GM19193 (cell line): ENCODE measurements around the gene CNST.

Experiments used
- POLR2A ChIP-seq: IDR thresholded peaks from 4 replicates; pipeline ENCODE4 v1.6.1; 2011; ENCODE audit not compliant: insufficient read depth, insufficient read length; ENCODE audit errors: extremely low read depth

CNST gene

GRCh38 chr1:246629030-246629429 lies 62.8 kb downstream of the CNST start:
- no peak for TF ChIP-seq POLR2A

- TF ChIP-seq POLR2A: no peak
Observed at GRCh38 chr1:246629976-246630375, 63.7 kb downstream of the CNST start.

- TF ChIP-seq POLR2A: no peak
Observed at GRCh38 chr1:246631426-246631825, 65.2 kb downstream of the CNST start.

- no peak for TF ChIP-seq POLR2A
Observed at GRCh38 chr1:246632281-246633168, 66.3 kb downstream of the CNST start.

- no peak for TF ChIP-seq POLR2A
Observed at GRCh38 chr1:246638941-246639655, 72.8 kb downstream of the CNST start.

- TF ChIP-seq POLR2A: no peak
Observed at GRCh38 chr1:246639732-246640131, 73.5 kb downstream of the CNST start.

- no peak for TF ChIP-seq POLR2A
Observed at GRCh38 chr1:246640747-246641146, 74.5 kb downstream of the CNST start.

GRCh38 chr1:246641394-246641793 lies 75.1 kb downstream of the CNST start:
- TF ChIP-seq POLR2A: no peak

GRCh38 chr1:246642719-246643118 lies 76.5 kb downstream of the CNST start:
- TF ChIP-seq POLR2A: no peak

GRCh38 chr1:246647113-246647512 lies 80.9 kb downstream of the CNST start:
- no peak for TF ChIP-seq POLR2A

- no peak for TF ChIP-seq POLR2A
Observed at GRCh38 chr1:246647513-246647912, 81.3 kb downstream of the CNST start.

GRCh38 chr1:246651012-246651695 lies 84.9 kb downstream of the CNST start:
- no peak for TF ChIP-seq POLR2A

GRCh38 chr1:246658567-246658966 lies 92.3 kb downstream of the CNST start:
- no peak for TF ChIP-seq POLR2A

GRCh38 chr1:246659594-246660140 lies 93.4 kb downstream of the CNST start:
- TF ChIP-seq POLR2A: no peak

- TF ChIP-seq POLR2A: no peak
Observed at GRCh38 chr1:246661451-246661850, 95.2 kb downstream of the CNST start.
